ENCODE data around the gene LMNA. TPM values are rescaled to one million over a fixed set of nuclear protein-coding genes. Genes with fewer than 3 reads are reported as not detected.
"Not testable (repeated sequence)": the region's sequence is repeated elsewhere in the genome, so short reads cannot be mapped to it uniquely, and the experiment has no call there.

The LMNA gene
- total RNA-seq, 1 donor from 2014 or later, result 901 TPM

GRCh38 chr1:156103521-156103947 is 11.0 kb upstream of the LMNA start:
- DNase-seq (ENCODE audit: low spot score), result no peak

- DNase-seq (ENCODE audit: low spot score), result no peak
Measured at GRCh38 chr1:156104065-156104810, 10.3 kb upstream of the LMNA start.

GRCh38 chr1:156104861-156105832 is 9.4 kb upstream of the LMNA start:
- no peak for DNase-seq (ENCODE audit: low spot score)

- DNase-seq (ENCODE audit: low spot score), result no peak
Measured at GRCh38 chr1:156106624-156107488, 7.7 kb upstream of the LMNA start.

GRCh38 chr1:156108057-156108456 is 6.5 kb upstream of the LMNA start:
- no peak for DNase-seq (ENCODE audit: low spot score)

- DNase-seq (ENCODE audit: low spot score), result no peak
Measured at GRCh38 chr1:156108664-156109241, 5.8 kb upstream of the LMNA start.

GRCh38 chr1:156110252-156110651 is 4.3 kb upstream of the LMNA start:
- no peak for DNase-seq (ENCODE audit: low spot score)

- no peak for DNase-seq (ENCODE audit: low spot score)
Measured at GRCh38 chr1:156111355-156111962, 3.1 kb upstream of the LMNA start.

GRCh38 chr1:156112276-156113137 is 2.0 kb upstream of the LMNA start:
- DNase-seq (ENCODE audit: low spot score), result no peak

GRCh38 chr1:156113282-156113950 is 1.1 kb upstream of the LMNA start:
- DNase-seq (ENCODE audit: low spot score), result no peak

- DNase-seq (ENCODE audit: low spot score), result peak; percentile 90
Measured at GRCh38 chr1:156114919-156115513, 505 bp downstream of the LMNA start.

- peak; percentile 90 for DNase-seq (ENCODE audit: low spot score)
Measured at GRCh38 chr1:156115514-156116374, 1.2 kb downstream of the LMNA start.

GRCh38 chr1:156116731-156117130 is 2.2 kb downstream of the LMNA start:
- DNase-seq (ENCODE audit: low spot score), result not testable (repeated sequence)

GRCh38 chr1:156117414-156118176 is 3.1 kb downstream of the LMNA start:
- DNase-seq (ENCODE audit: low spot score), result no peak

- no peak for DNase-seq (ENCODE audit: low spot score)
Measured at GRCh38 chr1:156118177-156118868, 3.8 kb downstream of the LMNA start.
